Neural progenitor cell (in vitro differentiated cells): ENCODE results near the gene ATP8B4. TPM values are rescaled to one million over a fixed set of nuclear protein-coding genes. Genes with fewer than 3 reads are reported as not detected.

ENCODE experiments used
- DNase-seq: peaks from one replicate; pipeline ENCODE4 v3.0.0-alpha.2; 2016; ENCODE audit warnings: low spot score
- H2AFZ ChIP-seq: fragments of 200-600 bp; sonication (generic); replicated peaks from 2 replicates; pipeline ENCODE4 v1.6.1; 2016; ENCODE audit warnings: antibody characterized with exemption
- H3F3A ChIP-seq: fragments of 200-600 bp; sonication (generic); 2 replicates; pipeline ENCODE4 v1.6.1; 2016; ENCODE audit warnings: antibody characterized with exemption, low read depth
- H3K27ac ChIP-seq: fragments of 200-600 bp; sonication (generic); 2 replicates; pipeline ENCODE4 v1.5.1; 2016; ENCODE audit warnings: mild to moderate bottlenecking
- H3K27me3 ChIP-seq: fragments of 200-600 bp; sonication (generic); 2 replicates; pipeline ENCODE4 v1.6.1; 2016; ENCODE audit warnings: mild to moderate bottlenecking, moderate library complexity
- H3K36me3 ChIP-seq: fragments of 200-600 bp; sonication (generic); 2 replicates; pipeline ENCODE4 v1.5.1; 2016
- H3K4me1 ChIP-seq: fragments of 200-600 bp; sonication (generic); 2 replicates; pipeline ENCODE4 v1.6.1; 2016; ENCODE audit warnings: mixed run types
- H3K4me2 ChIP-seq: fragments of 200-600 bp; sonication (generic); 2 replicates; pipeline ENCODE4 v1.6.1; 2016
- H3K4me3 ChIP-seq: fragments of 200-600 bp; sonication (generic); 2 replicates; pipeline ENCODE4 v1.5.1; 2016
- H3K79me2 ChIP-seq: fragments of 200-600 bp; sonication (generic); 2 replicates; pipeline ENCODE4 v1.6.1; 2016; ENCODE audit warnings: low read depth
- H3K9ac ChIP-seq: fragments of 200-600 bp; sonication (generic); 2 replicates; pipeline ENCODE4 v1.6.1; 2016
- H3K9me3 ChIP-seq: fragments of 200-600 bp; sonication (generic); 2 replicates; pipeline ENCODE4 v1.5.1; 2016; ENCODE audit warnings: low read depth
- H4K20me1 ChIP-seq: fragments of 200-600 bp; sonication (generic); 2 replicates; pipeline ENCODE4 v1.6.1; 2016; ENCODE audit warnings: low read depth
- H3K27ac Mint-ChIP-seq: 3 replicates; pipeline ENCODE4 v1.8.0; 2021; ENCODE audit warnings: mixed read lengths
- H3K27me3 Mint-ChIP-seq: 2 replicates; pipeline ENCODE4 v1.8.0; 2022; ENCODE audit warnings: low read depth, mild to moderate bottlenecking, inconsistent platforms, moderate library complexity, mixed read lengths; ENCODE audit not compliant: insufficient read depth
- H3K36me3 Mint-ChIP-seq: 3 replicates; pipeline ENCODE4 v1.8.0; 2021; ENCODE audit warnings: mixed read lengths
- H3K4me1 Mint-ChIP-seq: 3 replicates; pipeline ENCODE4 v1.8.0; 2021; ENCODE audit warnings: mixed read lengths
- H3K4me3 Mint-ChIP-seq: 3 replicates; pipeline ENCODE4 v1.8.0; 2021; ENCODE audit warnings: mild to moderate bottlenecking, moderate library complexity, mixed read lengths
- H3K9me3 Mint-ChIP-seq: 3 replicates; pipeline ENCODE4 v1.8.0; 2020; ENCODE audit warnings: mixed read lengths
- EZH2 ChIP-seq: fragments of 200-600 bp; sonication (generic); IDR thresholded peaks from 2 replicates; pipeline ENCODE4 v1.6.1; 2017; ENCODE audit warnings: antibody characterized with exemption, mild to moderate bottlenecking, moderate library complexity
- EZH2phosphoT487 ChIP-seq: fragments of 200-600 bp; sonication (generic); IDR thresholded peaks from 2 replicates; pipeline ENCODE4 v1.6.1; 2017; ENCODE audit warnings: antibody characterized with exemption
- total RNA-seq: library from RNA; depleted of rRNA; stranded (reverse); fragments of >200 nt; gene quantifications from 2 replicates; pipeline ENCODE4 v1.2.3, GENCODE V29; 2015; ENCODE audit warnings: low replicate concordance
- TF ChIP-seq, protein P1 (sequence below): fragments of 200-600 bp; sonication (generic); IDR thresholded peaks from 2 replicates; pipeline ENCODE4 v1.5.1; 2017; ENCODE audit warnings: antibody characterized with exemption, mild to moderate bottlenecking

ATP8B4 gene
- total RNA-seq, 1 donor from 2014 or later, result 2.7 TPM

DNA sequence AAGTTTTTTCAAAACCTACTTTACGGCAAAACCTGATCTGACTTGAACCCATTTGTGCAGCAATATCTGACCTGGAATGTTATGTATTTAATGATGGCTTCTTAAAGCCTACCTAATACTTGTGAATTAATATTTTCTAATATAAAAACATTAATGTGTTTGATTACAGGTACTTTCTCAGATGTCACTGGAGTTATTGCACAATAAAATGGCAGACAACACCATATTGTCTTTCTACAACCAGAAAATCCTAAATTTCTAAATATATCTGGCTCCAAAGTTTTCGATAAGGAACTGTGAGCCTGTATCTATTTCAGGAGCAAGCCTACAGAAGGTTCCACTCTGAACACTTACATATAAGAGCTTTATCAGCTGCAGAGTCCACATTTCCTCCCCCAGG, 184.5 kb downstream of the ATP8B4 start:
- Mint-ChIP-seq H3K4me1 (no peaks in the 10 kb centered on the region), H3K9me3 (no peaks in the 10 kb centered on the region), H3K27ac (no peak overlapping the region), H3K36me3 (no peaks in the 10 kb centered on the region), H3K4me3 (no peak overlapping the region), H3K27me3 (no peaks in the 10 kb centered on the region)
- H3K27me3 ChIP-seq, result no peaks in the 10 kb centered on the region
- no peaks in the 10 kb centered on the region for H3K79me2 ChIP-seq
- no peak overlapping the region for H3K27ac ChIP-seq
- DNase-seq, result no peak
- H4K20me1 ChIP-seq, result no peaks in the 10 kb centered on the region
- no peaks in the 10 kb centered on the region for H3K36me3 ChIP-seq
- no peaks in the 10 kb centered on the region for H3F3A ChIP-seq
- no peak overlapping the region for H3K4me3 ChIP-seq
- no peak for TF ChIP-seq EZH2phosphoT487
- no peak for TF ChIP-seq EZH2
- TF ChIP-seq, protein P1, sequence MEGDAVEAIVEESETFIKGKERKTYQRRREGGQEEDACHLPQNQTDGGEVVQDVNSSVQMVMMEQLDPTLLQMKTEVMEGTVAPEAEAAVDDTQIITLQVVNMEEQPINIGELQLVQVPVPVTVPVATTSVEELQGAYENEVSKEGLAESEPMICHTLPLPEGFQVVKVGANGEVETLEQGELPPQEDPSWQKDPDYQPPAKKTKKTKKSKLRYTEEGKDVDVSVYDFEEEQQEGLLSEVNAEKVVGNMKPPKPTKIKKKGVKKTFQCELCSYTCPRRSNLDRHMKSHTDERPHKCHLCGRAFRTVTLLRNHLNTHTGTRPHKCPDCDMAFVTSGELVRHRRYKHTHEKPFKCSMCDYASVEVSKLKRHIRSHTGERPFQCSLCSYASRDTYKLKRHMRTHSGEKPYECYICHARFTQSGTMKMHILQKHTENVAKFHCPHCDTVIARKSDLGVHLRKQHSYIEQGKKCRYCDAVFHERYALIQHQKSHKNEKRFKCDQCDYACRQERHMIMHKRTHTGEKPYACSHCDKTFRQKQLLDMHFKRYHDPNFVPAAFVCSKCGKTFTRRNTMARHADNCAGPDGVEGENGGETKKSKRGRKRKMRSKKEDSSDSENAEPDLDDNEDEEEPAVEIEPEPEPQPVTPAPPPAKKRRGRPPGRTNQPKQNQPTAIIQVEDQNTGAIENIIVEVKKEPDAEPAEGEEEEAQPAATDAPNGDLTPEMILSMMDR, result no peak
- no peak overlapping the region for H3K4me2 ChIP-seq
- H3K9me3 ChIP-seq, result no peaks in the 10 kb centered on the region
- H2AFZ ChIP-seq, result no peak overlapping the region
- no peaks in the 10 kb centered on the region for H3K4me1 ChIP-seq
- H3K9ac ChIP-seq, result no peak overlapping the region

DNA sequence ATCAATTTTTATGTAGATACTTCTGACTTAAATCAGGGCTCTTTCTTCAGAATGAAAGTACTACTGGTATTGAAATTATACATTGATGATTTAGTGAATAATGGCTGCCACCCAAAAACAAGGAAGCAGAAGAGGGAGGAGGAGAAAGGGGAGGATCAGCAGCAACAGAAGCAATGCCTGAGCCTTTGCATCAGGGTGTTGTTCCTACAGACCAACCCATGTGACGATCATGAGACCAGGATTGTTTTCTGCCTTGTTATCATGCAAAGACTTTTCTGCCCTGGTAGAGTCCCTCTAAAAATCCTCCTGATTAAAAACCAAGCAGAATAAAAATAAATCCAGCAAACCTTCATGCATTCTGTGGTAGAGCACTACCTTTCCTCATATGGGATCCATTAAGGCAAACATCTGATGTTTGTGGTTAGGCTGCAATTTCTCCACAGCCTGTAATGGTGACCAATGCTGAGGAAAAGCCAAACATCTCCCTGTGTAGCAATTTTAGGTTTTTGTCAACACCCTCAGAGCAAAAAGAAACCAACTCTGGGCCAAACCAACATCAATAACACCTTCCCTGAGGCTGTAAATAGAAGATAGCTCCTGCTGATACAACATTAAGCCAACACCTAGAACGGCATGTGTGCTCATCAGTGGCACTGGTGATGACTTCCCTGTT, 191.7 kb downstream of the ATP8B4 start:
- no peaks in the 10 kb centered on the region for H3K27me3 Mint-ChIP-seq
- H3K27ac Mint-ChIP-seq, result no peak overlapping the region
- DNase-seq, result no peak
- Histone ChIP-seq H3K4me3 (no peak overlapping the region), H3K4me1 (peaks cover 5% of the 10 kb centered on the region), H3K27me3 (no peaks in the 10 kb centered on the region), H3K27ac (no peak overlapping the region), H3K9ac (no peak overlapping the region), H2AFZ (no peak overlapping the region), H3F3A (no peaks in the 10 kb centered on the region), H3K36me3 (no peaks in the 10 kb centered on the region), H3K79me2 (no peaks in the 10 kb centered on the region), H4K20me1 (no peaks in the 10 kb centered on the region), H3K4me2 (no peak overlapping the region), H3K9me3 (no peaks in the 10 kb centered on the region)
- H3K4me3 Mint-ChIP-seq, result no peak overlapping the region
- no peak for TF ChIP-seq EZH2
- no peak for TF ChIP-seq EZH2phosphoT487
- TF ChIP-seq, protein P1, result no peak
- no peaks in the 10 kb centered on the region for H3K36me3 Mint-ChIP-seq
- H3K9me3 Mint-ChIP-seq, result no peaks in the 10 kb centered on the region
- no peaks in the 10 kb centered on the region for H3K4me1 Mint-ChIP-seq

DNA sequence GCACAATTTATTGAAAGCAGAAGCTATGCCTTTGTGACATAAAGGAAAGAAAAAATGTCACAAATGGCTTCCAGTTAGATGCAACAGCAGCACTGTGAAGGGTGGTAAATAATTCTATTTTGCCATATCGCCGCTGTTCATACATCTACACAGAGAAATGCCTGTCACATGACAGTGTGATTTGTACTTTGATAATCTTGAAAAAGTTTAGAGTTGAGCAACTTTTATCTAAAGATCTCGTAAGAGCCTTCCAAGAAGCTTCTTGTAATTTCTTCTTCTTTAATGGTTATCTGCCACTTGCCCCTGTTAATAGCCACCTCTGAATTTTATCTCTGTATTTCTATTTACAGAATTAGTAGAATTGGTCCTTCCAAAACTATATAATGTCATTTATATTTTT, 192.3 kb downstream of the ATP8B4 start:
- Mint-ChIP-seq H3K27ac (no peak overlapping the region), H3K27me3 (no peaks in the 10 kb centered on the region), H3K4me1 (no peaks in the 10 kb centered on the region), H3K9me3 (no peaks in the 10 kb centered on the region), H3K36me3 (no peaks in the 10 kb centered on the region), H3K4me3 (no peak overlapping the region)
- H3K9me3 ChIP-seq, result no peaks in the 10 kb centered on the region
- no peaks in the 10 kb centered on the region for H3K27me3 ChIP-seq
- no peaks in the 10 kb centered on the region for H3K79me2 ChIP-seq
- DNase-seq, result no peak
- no peak overlapping the region for H2AFZ ChIP-seq
- no peak overlapping the region for H3K27ac ChIP-seq
- H3K4me3 ChIP-seq, result no peak overlapping the region
- H3F3A ChIP-seq, result no peaks in the 10 kb centered on the region
- H4K20me1 ChIP-seq, result no peaks in the 10 kb centered on the region
- TF ChIP-seq, protein P1, result no peak
- no peak for TF ChIP-seq EZH2
- H3K36me3 ChIP-seq, result no peaks in the 10 kb centered on the region
- H3K9ac ChIP-seq, result no peak overlapping the region
- H3K4me1 ChIP-seq, result peaks cover 11% of the 10 kb centered on the region
- H3K4me2 ChIP-seq, result no peak overlapping the region
